ENCODE results near the gene SNX1. TPM values are rescaled to one million over a fixed set of nuclear protein-coding genes. Genes with fewer than 3 reads are reported as not detected.

Gene SNX1
- total RNA-seq, 3 donors from 2014 or later (not counting 1 experiment from before 2014, with no cell fraction given): 110 to 141 (median 111) TPM

DNA sequence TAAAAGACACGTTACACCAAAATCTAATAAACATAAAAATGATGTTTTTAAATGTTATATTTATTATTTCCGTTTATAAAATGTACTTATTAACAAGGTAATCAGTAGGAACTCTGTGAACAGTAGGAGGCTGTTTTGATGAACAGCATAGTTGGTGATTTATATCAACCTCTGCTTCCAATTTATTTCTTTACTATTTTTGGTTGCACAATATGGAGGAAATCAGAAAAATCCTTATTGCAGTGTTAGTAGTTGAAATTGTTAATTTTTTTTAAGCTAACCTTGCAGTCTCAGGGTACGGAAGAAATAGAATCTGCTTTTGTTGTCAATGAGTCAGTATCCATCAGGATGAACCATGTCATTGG is 50.7 kb downstream of the SNX1 start:
- H3K27me3 Mint-ChIP-seq (ENCODE audit: low read depth in 2 of 2): peaks cover 0 to 3% of the 10 kb centered on the region in 2 donors
- H3K9me3 Mint-ChIP-seq: no peaks in the 10 kb centered on the region
- H3K4me3 ChIP-seq (ENCODE audit: low read length): no peak overlapping the region
- H3K36me3 ChIP-seq (ENCODE audit: control insufficient read depth, insufficient read depth, low read length): peaks cover 21% of the 10 kb centered on the region
- no peak for ATAC-seq
- H3K4me1 ChIP-seq (ENCODE audit: control insufficient read depth, insufficient read depth, low read length): peaks cover 10% of the 10 kb centered on the region
- no peak overlapping the region for H3K27ac ChIP-seq (ENCODE audit: low read length)
- intact Hi-C loops (cut with micrococcal nuclease): no loop called here
- no peak overlapping the region for H3K4me3 Mint-ChIP-seq
- H3K27ac Mint-ChIP-seq: no peak overlapping the region
- 92% methylated on average over 1 of the region's 3 CpGs for WGBS (ENCODE audit: insufficient coverage)
- H3K9me3 ChIP-seq (ENCODE audit: control insufficient read depth, insufficient read depth, low read length): no peaks in the 10 kb centered on the region
- H3K4me1 Mint-ChIP-seq: peaks cover 0 to 13% of the 10 kb centered on the region in 2 donors
- DNase-seq: no peak
- H3K27me3 ChIP-seq (ENCODE audit: control insufficient read depth, insufficient read depth, low read length): peaks cover 4% of the 10 kb centered on the region
- no peaks in the 10 kb centered on the region for H3K36me3 Mint-ChIP-seq
- TF ChIP-seq, protein P1, sequence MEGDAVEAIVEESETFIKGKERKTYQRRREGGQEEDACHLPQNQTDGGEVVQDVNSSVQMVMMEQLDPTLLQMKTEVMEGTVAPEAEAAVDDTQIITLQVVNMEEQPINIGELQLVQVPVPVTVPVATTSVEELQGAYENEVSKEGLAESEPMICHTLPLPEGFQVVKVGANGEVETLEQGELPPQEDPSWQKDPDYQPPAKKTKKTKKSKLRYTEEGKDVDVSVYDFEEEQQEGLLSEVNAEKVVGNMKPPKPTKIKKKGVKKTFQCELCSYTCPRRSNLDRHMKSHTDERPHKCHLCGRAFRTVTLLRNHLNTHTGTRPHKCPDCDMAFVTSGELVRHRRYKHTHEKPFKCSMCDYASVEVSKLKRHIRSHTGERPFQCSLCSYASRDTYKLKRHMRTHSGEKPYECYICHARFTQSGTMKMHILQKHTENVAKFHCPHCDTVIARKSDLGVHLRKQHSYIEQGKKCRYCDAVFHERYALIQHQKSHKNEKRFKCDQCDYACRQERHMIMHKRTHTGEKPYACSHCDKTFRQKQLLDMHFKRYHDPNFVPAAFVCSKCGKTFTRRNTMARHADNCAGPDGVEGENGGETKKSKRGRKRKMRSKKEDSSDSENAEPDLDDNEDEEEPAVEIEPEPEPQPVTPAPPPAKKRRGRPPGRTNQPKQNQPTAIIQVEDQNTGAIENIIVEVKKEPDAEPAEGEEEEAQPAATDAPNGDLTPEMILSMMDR (IDR thresholded peaks at IDR 0.05): no peak

DNA sequence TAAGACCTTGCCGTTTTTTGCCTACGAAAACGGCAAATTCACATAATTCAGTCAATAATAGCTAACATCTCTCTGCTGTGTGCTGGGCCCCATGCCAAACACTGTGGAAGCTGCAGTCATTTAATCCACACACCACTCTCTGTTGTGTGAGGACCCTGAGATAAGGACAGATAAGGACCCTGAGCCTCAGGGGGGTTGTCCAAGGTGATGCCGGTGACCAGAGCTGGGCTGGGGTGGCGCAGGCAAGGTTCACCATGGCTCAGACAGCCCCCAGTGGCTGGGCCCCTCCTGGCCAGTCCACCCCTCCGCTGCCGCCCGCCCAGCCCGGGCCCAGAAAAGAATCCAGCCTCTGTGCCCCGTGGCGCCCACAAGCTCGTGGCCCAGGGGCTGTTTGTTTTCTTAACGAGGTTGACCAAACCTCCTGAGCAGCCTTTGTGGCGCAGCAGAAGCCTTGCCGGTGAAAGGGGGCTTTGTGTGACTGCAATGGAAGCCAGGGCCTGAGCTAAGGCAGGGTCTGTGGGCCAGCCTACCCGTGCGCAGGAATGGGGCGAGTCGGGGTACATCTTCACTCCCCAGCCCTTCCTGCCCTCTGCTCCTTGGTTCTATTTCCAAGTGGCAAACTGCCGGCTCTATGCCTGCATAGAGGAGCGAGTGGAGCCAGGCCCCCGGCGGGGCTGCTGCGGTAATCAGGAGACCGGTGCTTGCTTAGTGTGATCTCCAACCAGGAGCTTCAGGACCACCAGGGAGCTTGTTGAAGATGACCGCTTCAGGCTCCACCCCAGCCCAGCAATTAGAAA is 51.3 kb downstream of the SNX1 start:
- H3K27ac Mint-ChIP-seq: no peak overlapping the region
- intact Hi-C loops (cut with micrococcal nuclease): no loop called here

DNA sequence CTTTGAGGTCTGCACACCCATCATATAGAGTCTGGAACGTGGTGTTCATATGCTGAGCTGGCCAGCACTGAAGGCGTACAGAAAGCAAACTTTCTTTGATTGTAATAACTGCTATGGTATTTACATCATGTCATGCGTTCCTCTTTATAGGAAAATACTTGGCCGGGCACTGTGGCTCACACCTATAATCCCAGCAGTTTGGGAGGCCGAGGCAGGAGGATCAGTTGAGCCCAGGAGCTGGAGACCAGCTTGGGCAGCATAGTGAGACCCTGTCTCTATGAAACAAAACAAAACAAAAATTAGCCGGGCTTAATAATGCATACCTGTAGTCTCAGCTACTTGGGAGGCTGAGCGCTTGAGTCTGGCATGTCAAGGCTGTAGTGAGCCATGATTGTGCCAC is 52.4 kb downstream of the SNX1 start:
- Mint-ChIP-seq H3K27ac (no peak overlapping the region), H3K36me3 (no peaks in the 10 kb centered on the region), H3K4me3 (no peak overlapping the region), H3K4me1 (peaks cover under 1 to 18% of the 10 kb centered on the region in 2 donors), H3K9me3 (no peaks in the 10 kb centered on the region), H3K27me3 (ENCODE audit: low read depth in 2 of 2) (peaks cover 1 to 3% of the 10 kb centered on the region in 2 donors)
- ATAC-seq (no peak), DNase-seq (no peak)
- Histone ChIP-seq H3K36me3 (ENCODE audit: control insufficient read depth, insufficient read depth, low read length) (peaks cover 12% of the 10 kb centered on the region), H3K27ac (ENCODE audit: low read length) (no peak overlapping the region), H3K4me1 (ENCODE audit: control insufficient read depth, insufficient read depth, low read length) (peaks cover 24% of the 10 kb centered on the region), H3K9me3 (ENCODE audit: control insufficient read depth, insufficient read depth, low read length) (no peaks in the 10 kb centered on the region), H3K4me3 (ENCODE audit: low read length) (no peak overlapping the region), H3K27me3 (ENCODE audit: control insufficient read depth, insufficient read depth, low read length) (peaks cover 12% of the 10 kb centered on the region)
- TF ChIP-seq, protein P1 (IDR thresholded peaks at IDR 0.05): no peak
- intact Hi-C loops (cut with micrococcal nuclease): no loop called here
- 93% methylated on average over 7 of the region's 7 CpGs for WGBS (ENCODE audit: insufficient coverage)

More for the DNA sequence above, 51.3 kb downstream of the SNX1 start:
- Histone ChIP-seq H3K27ac (ENCODE audit: low read length) (no peak overlapping the region), H3K4me3 (ENCODE audit: low read length) (no peak overlapping the region), H3K9me3 (ENCODE audit: control insufficient read depth, insufficient read depth, low read length) (no peaks in the 10 kb centered on the region), H3K4me1 (ENCODE audit: control insufficient read depth, insufficient read depth, low read length) (peaks cover 14% of the 10 kb centered on the region), H3K36me3 (ENCODE audit: control insufficient read depth, insufficient read depth, low read length) (peaks cover 20% of the 10 kb centered on the region), H3K27me3 (ENCODE audit: control insufficient read depth, insufficient read depth, low read length) (peaks cover 4% of the 10 kb centered on the region)
- DNase-seq: no peak
- peaks cover 0 to 13% of the 10 kb centered on the region in 2 donors for H3K4me1 Mint-ChIP-seq
- no peaks in the 10 kb centered on the region for H3K9me3 Mint-ChIP-seq
- WGBS (ENCODE audit: insufficient coverage): 90% methylated on average over 26 of the region's 26 CpGs
- no peak overlapping the region for H3K4me3 Mint-ChIP-seq
- ATAC-seq: no peak
- H3K27me3 Mint-ChIP-seq (ENCODE audit: low read depth in 2 of 2): peaks cover 0 to 3% of the 10 kb centered on the region in 2 donors
- no peaks in the 10 kb centered on the region for H3K36me3 Mint-ChIP-seq
- TF ChIP-seq, protein P1 (IDR thresholded peaks at IDR 0.05): no peak

All from natural killer cell (primary cell).